Prostate gland (tissue), 2 donors: ENCODE results near the gene DTNB. TPM values are rescaled to one million over a fixed set of nuclear protein-coding genes. Genes with fewer than 3 reads are reported as not detected.
"Not testable (repeated sequence)": the region's sequence is repeated elsewhere in the genome, so short reads cannot be mapped to it uniquely, and the experiment has no call there.

Source experiments
- DNase-seq: peaks from one replicate; pipeline ENCODE4 v3.0.0-alpha.2; 2019; ENCODE audit warnings: low spot score
- H3K27ac ChIP-seq, 2 donors: fragments of 200-600 bp; sonication (generic); 2 replicates each; pipeline ENCODE4 v1.5.1; 2017 to 2019
- H3K27me3 ChIP-seq: fragments of 200-600 bp; sonication (generic); replicated peaks from 2 replicates; pipeline ENCODE4 v1.5.1; 2019; ENCODE audit not compliant: insufficient read depth
- H3K36me3 ChIP-seq, 2 donors: fragments of 200-600 bp; sonication (generic); 1 replicate in 1 of 2; 2 replicates in 1 of 2; pipeline versions ENCODE4 v1.5.1 to v1.8.1; 2017 to 2019
- H3K4me1 ChIP-seq: fragments of 200-600 bp; sonication (generic); replicated peaks from 2 replicates; pipeline ENCODE4 v1.5.1; 2019
- H3K4me3 ChIP-seq, 2 donors: fragments of 200-600 bp; sonication (generic); 2 replicates each; pipeline ENCODE4 v1.5.1; 2017 to 2019
- H3K9me3 ChIP-seq: fragments of 200-600 bp; sonication (generic); 2 replicates; pipeline ENCODE4 v1.5.1; 2017
- POLR2A ChIP-seq: fragments of 450-650 bp; IDR thresholded peaks from one replicate; pipeline ENCODE4 v1.6.1; 2016; ENCODE audit warnings: antibody characterized with exemption, mild to moderate bottlenecking
- POLR2AphosphoS5 ChIP-seq: sonication (generic); formaldehyde crosslinking; IDR thresholded peaks from one replicate; pipeline ENCODE4 v1.6.1; 2017; ENCODE audit warnings: antibody characterized with exemption
- WGBS: methylation state at CpG from one replicate; pipeline ENCODE4 v1.1.5; 2018; 5-methylcytosine and 5-hydroxymethylcytosine counted together
- intact Hi-C: fragments of 100-400 bp; cut with DNase I; formaldehyde crosslinking; loops from one replicate; pipeline ENCODE4 v1.14.2; 2022
- total RNA-seq, 2 donors: library from RNA; depleted of rRNA; stranded (reverse); fragments of >200 nt; gene quantifications; one replicate each; pipeline ENCODE4 v1.1.0, GENCODE V29; 2016
- TF ChIP-seq, protein P1 (sequence below), 4 experiments: fragments of 200-600 bp in 2 of 4; fragments of 450-650 bp in 2 of 4; sonication (generic) in 2 of 4; IDR thresholded peaks; 1 replicate in 3 of 4; 2 replicates in 1 of 4; pipeline ENCODE4 v1.5.1; 2016 to 2019; ENCODE audit warnings: antibody characterized with exemption in 4 of 4, mild to moderate bottlenecking in 2 of 4, moderate library complexity in 2 of 4

Gene DTNB
- total RNA-seq, 2 donors from 2014 or later, result 47.0 to 61.9 TPM

DNA sequence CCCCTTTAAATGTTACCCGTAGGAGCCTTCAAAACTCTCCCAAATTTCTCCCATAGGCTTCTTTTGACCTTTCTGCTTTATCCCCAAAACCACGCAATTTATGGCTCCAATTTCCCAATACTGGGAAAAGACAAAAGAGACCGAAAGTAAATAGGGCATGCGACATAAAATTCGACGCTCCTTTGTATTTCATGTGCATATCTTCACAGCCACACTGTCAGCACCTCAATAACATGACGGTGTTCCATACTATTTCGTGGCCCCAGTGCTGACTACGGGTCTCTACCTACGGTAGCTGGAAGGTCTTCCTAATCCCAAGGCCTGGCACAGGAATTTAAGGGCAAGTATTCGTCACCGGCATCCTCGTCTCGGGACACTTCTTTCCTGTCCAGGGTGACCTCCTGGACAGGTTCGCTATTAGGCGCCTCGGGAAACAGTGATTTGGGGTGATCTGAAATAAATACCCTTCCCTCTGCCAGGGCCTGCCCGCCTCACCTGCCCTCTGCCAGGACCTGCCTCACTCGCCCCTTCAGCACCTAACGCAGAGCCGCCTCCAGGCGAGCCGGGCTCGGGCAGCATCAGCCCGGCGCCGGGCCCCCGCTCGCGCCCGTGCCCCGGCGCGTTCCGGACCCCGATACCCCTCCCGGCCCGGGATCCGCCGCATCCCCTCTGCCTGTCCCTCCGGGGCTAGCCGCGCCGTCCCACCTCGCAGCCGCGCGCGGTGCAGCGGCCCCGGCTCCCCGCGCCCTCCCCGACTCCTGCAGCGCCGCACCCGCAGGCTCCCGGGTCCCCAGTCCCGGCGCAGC lies 680 bp downstream of the DTNB start:
- H3K4me3 ChIP-seq, result peak overlapping the region; percentile 86 to 98
- DNase-seq, result peak; percentile 42
- intact Hi-C loops, result loop anchor here (10.0 kb wide), 1 partner anchor 202 kb away; the partner anchor contains the start of gene ASXL2
- H3K27ac ChIP-seq, result peak overlapping the region; percentile 82 to 89
- H3K4me1 ChIP-seq, result peaks cover 7% of the 10 kb centered on the region
- 3% methylated on average over 30 of the region's 60 CpGs for WGBS
- H3K36me3 ChIP-seq, result no peaks in the 10 kb centered on the region
- TF ChIP-seq POLR2AphosphoS5 (no peak), POLR2A (no peak)
- TF ChIP-seq, protein P1, sequence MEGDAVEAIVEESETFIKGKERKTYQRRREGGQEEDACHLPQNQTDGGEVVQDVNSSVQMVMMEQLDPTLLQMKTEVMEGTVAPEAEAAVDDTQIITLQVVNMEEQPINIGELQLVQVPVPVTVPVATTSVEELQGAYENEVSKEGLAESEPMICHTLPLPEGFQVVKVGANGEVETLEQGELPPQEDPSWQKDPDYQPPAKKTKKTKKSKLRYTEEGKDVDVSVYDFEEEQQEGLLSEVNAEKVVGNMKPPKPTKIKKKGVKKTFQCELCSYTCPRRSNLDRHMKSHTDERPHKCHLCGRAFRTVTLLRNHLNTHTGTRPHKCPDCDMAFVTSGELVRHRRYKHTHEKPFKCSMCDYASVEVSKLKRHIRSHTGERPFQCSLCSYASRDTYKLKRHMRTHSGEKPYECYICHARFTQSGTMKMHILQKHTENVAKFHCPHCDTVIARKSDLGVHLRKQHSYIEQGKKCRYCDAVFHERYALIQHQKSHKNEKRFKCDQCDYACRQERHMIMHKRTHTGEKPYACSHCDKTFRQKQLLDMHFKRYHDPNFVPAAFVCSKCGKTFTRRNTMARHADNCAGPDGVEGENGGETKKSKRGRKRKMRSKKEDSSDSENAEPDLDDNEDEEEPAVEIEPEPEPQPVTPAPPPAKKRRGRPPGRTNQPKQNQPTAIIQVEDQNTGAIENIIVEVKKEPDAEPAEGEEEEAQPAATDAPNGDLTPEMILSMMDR (IDR thresholded peaks at IDR 0.05), result no peak
- H3K27me3 ChIP-seq, result no peaks in the 10 kb centered on the region
- H3K9me3 ChIP-seq, result no peaks in the 10 kb centered on the region

DNA sequence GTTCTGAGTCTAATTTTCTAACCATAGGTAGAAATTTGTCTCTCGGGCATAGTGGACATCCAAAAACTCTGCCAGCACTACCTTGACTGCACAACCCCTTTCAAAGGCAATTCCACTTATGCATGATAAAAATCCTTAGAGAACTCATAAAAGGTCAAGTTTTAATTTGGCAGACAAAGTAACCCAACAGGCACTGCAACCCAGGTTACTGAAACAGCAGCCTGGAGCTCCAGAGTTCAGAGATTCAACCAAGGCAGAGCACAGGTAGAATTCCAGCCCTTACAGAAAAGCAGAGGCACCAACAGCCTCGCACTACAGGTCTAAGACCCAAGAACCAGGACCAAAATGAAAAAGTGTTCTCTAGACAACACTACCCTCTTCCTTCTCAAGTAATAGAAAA lies 1.8 kb downstream of the DTNB start:
- peak; percentile 79 for DNase-seq
- Histone ChIP-seq H3K27ac (peak overlapping the region; percentile 29 to 89), H3K36me3 (no peaks in the 10 kb centered on the region), H3K27me3 (no peaks in the 10 kb centered on the region), H3K4me1 (peaks cover 7% of the 10 kb centered on the region), H3K9me3 (no peaks in the 10 kb centered on the region), H3K4me3 (peak overlapping the region in 1 of 2 donors; percentile 98)
- WGBS, result 41% methylated on average over 2 of the region's 2 CpGs
- intact Hi-C loops, result loop anchor here (10.0 kb wide), 1 partner anchor 203 kb away; the partner anchor contains the start of gene ASXL2
- TF ChIP-seq, protein P1 (IDR thresholded peaks at IDR 0.05), result no peak
- peak; percentile 9 for TF ChIP-seq POLR2A
- peak; percentile 84 for TF ChIP-seq POLR2AphosphoS5

DNA sequence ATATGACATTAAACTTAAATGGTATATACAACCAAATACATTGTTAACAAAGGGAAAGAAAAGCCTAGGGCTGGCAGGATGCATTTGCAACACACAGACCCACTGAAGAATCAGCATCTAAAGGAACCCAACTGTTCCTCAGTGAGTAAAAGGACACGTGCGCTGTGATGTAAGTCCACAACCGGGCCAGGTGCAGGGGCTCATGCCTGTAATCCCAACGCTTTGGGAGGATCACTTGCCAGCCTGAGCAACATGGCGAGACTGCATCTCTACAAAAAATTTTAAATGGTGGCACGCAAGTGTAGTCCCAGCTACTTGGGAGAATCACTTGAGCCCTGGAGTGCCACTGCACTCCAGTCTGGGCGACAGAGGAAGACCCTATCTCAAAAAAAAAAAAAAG lies 3.9 kb downstream of the DTNB start:
- 85% methylated on average over 7 of the region's 7 CpGs for WGBS
- DNase-seq, result no peak
- Histone ChIP-seq H3K9me3 (no peaks in the 10 kb centered on the region), H3K27me3 (no peaks in the 10 kb centered on the region), H3K4me3 (no peak overlapping the region), H3K27ac (no peak overlapping the region), H3K36me3 (no peaks in the 10 kb centered on the region), H3K4me1 (peaks cover 7% of the 10 kb centered on the region)
- intact Hi-C loops, result loop anchor here (10.0 kb wide), 1 partner anchor 325 kb away; the partner anchor contains the start of gene DNMT3A
- TF ChIP-seq POLR2A (no peak), POLR2AphosphoS5 (no peak)
- TF ChIP-seq, protein P1 (IDR thresholded peaks at IDR 0.05), result no peak

DNA sequence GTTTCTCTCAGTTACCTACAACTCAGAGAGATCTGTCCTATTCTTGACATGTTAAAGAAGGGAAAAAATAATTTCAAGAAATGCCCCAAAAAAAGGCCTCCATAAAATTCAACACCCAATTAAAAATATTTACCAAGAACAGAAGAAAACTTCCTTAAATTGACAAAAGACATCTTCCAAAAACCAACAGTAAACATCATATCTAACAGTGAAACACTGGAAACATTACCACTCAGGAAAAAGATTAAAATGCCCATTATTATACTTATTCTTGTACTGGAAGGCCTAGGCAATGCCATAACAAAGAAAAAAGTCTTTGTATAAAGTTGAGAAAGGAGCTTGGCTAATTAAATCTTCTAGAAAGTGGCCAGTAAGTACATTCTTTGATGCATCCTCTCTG lies 7.2 kb downstream of the DTNB start:
- no peaks in the 10 kb centered on the region for H3K27me3 ChIP-seq
- TF ChIP-seq POLR2AphosphoS5 (no peak), POLR2A (no peak)
- TF ChIP-seq, protein P1 (IDR thresholded peaks at IDR 0.05), result no peak
- no peaks in the 10 kb centered on the region for H3K36me3 ChIP-seq
- H3K27ac ChIP-seq, result no peak overlapping the region
- DNase-seq, result no peak
- no peak overlapping the region for H3K4me3 ChIP-seq
- H3K9me3 ChIP-seq, result no peaks in the 10 kb centered on the region
- intact Hi-C loops, result loop anchor here (10.0 kb wide), 1 partner anchor 321 kb away; the partner anchor contains the start of gene DNMT3A
- no peaks in the 10 kb centered on the region for H3K4me1 ChIP-seq

DNA sequence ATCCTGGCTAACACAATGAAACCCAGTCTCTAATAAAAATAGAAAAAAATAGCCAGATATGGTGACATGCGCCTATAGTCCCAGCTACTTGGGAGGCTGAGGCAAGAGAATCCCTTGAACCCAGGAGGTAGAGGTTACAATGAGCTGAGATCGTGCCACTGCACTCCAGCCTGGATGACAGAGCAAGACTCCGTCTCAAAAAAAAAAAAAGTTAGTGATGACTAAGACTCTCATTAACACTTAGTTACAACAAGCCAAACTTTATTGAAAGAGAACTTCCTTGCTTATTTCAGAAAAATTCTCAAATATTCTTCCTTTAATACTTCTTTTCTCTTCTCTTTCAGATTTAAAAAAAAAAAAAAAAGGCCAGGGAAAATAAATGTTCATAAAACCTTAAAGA lies 7.9 kb downstream of the DTNB start:
- intact Hi-C loops, result loop anchor here (2.0 to 10.0 kb wide), 2 partner anchors 59 to 321 kb away; partner anchors contain the start of gene DNMT3A
- 63% methylated on average over 3 of the region's 3 CpGs for WGBS
- not testable (repeated sequence) for H3K4me3 ChIP-seq, H3K9me3 ChIP-seq, DNase-seq, H3K4me1 ChIP-seq, H3K36me3 ChIP-seq, H3K27ac ChIP-seq, H3K27me3 ChIP-seq
